WTC11 (cell line): ENCODE measurements around the gene GCK. TPM values are rescaled to one million over a fixed set of nuclear protein-coding genes. Genes with fewer than 3 reads are reported as not detected.

Experiments used
- ATAC-seq: fragments of 200-7000 bp; cut with Tn5 transposase; 2 replicates; pipeline ENCODE4 v1.10.0; 2021; ENCODE audit warnings: mild to moderate bottlenecking, moderate library complexity
- CTCF ChIA-PET: fragments of 300-600 bp; sonication (Branson Sonifier 250); formaldehyde crosslinking; loops from one replicate; lab custom pipeline; 2021; ENCODE audit warnings: antibody characterized with exemption; lab: Charles Lee
- POLR2A ChIA-PET: fragments of 350-600 bp; sonication (Branson Sonifier 250); formaldehyde crosslinking; loops from one replicate; lab custom pipeline; 2021; ENCODE audit warnings: antibody characterized with exemption; lab: Charles Lee
- DNase-seq: peaks from one replicate; pipeline ENCODE4 v3.0.0; 2021; ENCODE audit warnings: low spot score
- H3K27ac Mint-ChIP-seq: 2 replicates; pipeline ENCODE4 v1.8.0; 2021; ENCODE audit warnings: mixed read lengths
- H3K27me3 Mint-ChIP-seq: 2 replicates; pipeline ENCODE4 v1.8.0; 2021; ENCODE audit warnings: low read depth, mild to moderate bottlenecking, moderate library complexity, mixed read lengths
- H3K36me3 Mint-ChIP-seq: 2 replicates; pipeline ENCODE4 v1.8.0; 2021; ENCODE audit warnings: mixed read lengths
- H3K4me1 Mint-ChIP-seq: 2 replicates; pipeline ENCODE4 v1.8.0; 2022; ENCODE audit warnings: mixed read lengths
- H3K4me3 Mint-ChIP-seq: 2 replicates; pipeline ENCODE4 v1.8.0; 2021; ENCODE audit warnings: mild to moderate bottlenecking, moderate library complexity, mixed read lengths
- H3K9me3 Mint-ChIP-seq: 2 replicates; pipeline ENCODE4 v1.8.0; 2021; ENCODE audit warnings: mixed read lengths
- ELF4 ChIP-seq: sonication (generic); formaldehyde crosslinking; IDR thresholded peaks from 2 replicates; pipeline ENCODE4 v1.8.1; 2022; ENCODE audit warnings: low read depth, mild to moderate bottlenecking, moderate library complexity, missing genetic modification reagents
- EMX1 ChIP-seq: fragments of 250-450 bp; sonication (Bioruptor Pico); IDR thresholded peaks from 2 replicates; pipeline ENCODE4 v1.8.0; 2021; ENCODE audit warnings: mild to moderate bottlenecking
- GABPB1 ChIP-seq: sonication (generic); formaldehyde crosslinking; IDR thresholded peaks from 2 replicates; pipeline ENCODE4 v1.8.1; 2023; ENCODE audit warnings: mild to moderate bottlenecking, missing genetic modification reagents
- GRHL2 ChIP-seq: fragments of 250-450 bp; sonication (Bioruptor Pico); IDR thresholded peaks from 2 replicates; pipeline ENCODE4 v1.8.0; 2022; ENCODE audit warnings: mild to moderate bottlenecking, moderate library complexity; ENCODE audit not compliant: insufficient replicate concordance, severe bottlenecking
- GTF2I ChIP-seq: fragments of 250-450 bp; sonication (Bioruptor Pico); conservative IDR thresholded peaks from 2 replicates; pipeline ENCODE4 v1.4.0; 2021; ENCODE audit warnings: mild to moderate bottlenecking
- NR1H2 ChIP-seq: sonication (generic); formaldehyde crosslinking; IDR thresholded peaks from 2 replicates; pipeline ENCODE4 v1.9.0; 2021; ENCODE audit warnings: mild to moderate bottlenecking, moderate library complexity, missing genetic modification reagents
- NR2C2 ChIP-seq: sonication (generic); formaldehyde crosslinking; IDR thresholded peaks from 2 replicates; pipeline ENCODE4 v1.8.0; 2022; ENCODE audit warnings: mild to moderate bottlenecking, missing genetic modification reagents
- NR3C1 ChIP-seq: sonication (generic); formaldehyde crosslinking; conservative IDR thresholded peaks from 2 replicates; pipeline ENCODE4 v1.8.1; 2023; ENCODE audit warnings: low read depth, mild to moderate bottlenecking, missing genetic modification reagents
- OVOL2 ChIP-seq: fragments of 250-450 bp; sonication (Bioruptor Pico); IDR thresholded peaks from 2 replicates; pipeline ENCODE4 v1.9.0; 2021; ENCODE audit warnings: mild to moderate bottlenecking, borderline replicate concordance
- RORB ChIP-seq: fragments of 250-450 bp; sonication (Bioruptor Pico); IDR thresholded peaks from 2 replicates; pipeline ENCODE4 v1.9.0; 2021; ENCODE audit warnings: mild to moderate bottlenecking
- SOX15 ChIP-seq: fragments of 250-450 bp; sonication (Bioruptor Pico); IDR thresholded peaks from 2 replicates; pipeline ENCODE4 v1.9.0; 2021; ENCODE audit warnings: mild to moderate bottlenecking
- SP1 ChIP-seq: sonication (generic); formaldehyde crosslinking; conservative IDR thresholded peaks from 2 replicates; pipeline ENCODE4 v1.8.1; 2022; ENCODE audit warnings: missing genetic modification reagents
- TP53 ChIP-seq: sonication (generic); formaldehyde crosslinking; IDR thresholded peaks from 2 replicates; pipeline ENCODE4 v1.8.1; 2023; ENCODE audit warnings: mild to moderate bottlenecking, missing genetic modification reagents
- ZNF138 ChIP-seq: sonication (generic); formaldehyde crosslinking; conservative IDR thresholded peaks from 2 replicates; pipeline ENCODE4 v1.8.1; 2022; ENCODE audit warnings: mild to moderate bottlenecking, moderate library complexity, missing genetic modification reagents
- ZNF219 ChIP-seq: sonication (generic); formaldehyde crosslinking; IDR thresholded peaks from 2 replicates; pipeline ENCODE4 v1.8.0; 2023; ENCODE audit warnings: missing genetic modification reagents, mild to moderate bottlenecking, borderline replicate concordance
- ZNF317 ChIP-seq: sonication (generic); formaldehyde crosslinking; IDR thresholded peaks from 2 replicates; pipeline ENCODE4 v1.8.1; 2023; ENCODE audit warnings: low read depth, mild to moderate bottlenecking, moderate library complexity, missing genetic modification reagents, borderline replicate concordance
- ZNF423 ChIP-seq: fragments of 250-450 bp; sonication (Bioruptor Pico); IDR thresholded peaks from 2 replicates; pipeline ENCODE4 v2.1.2; 2022; ENCODE audit warnings: mild to moderate bottlenecking, moderate library complexity
- ZNF671 ChIP-seq: fragments of 250-450 bp; sonication (Bioruptor Pico); IDR thresholded peaks from 2 replicates; pipeline ENCODE4 v1.8.0; 2021; ENCODE audit warnings: mild to moderate bottlenecking
- total RNA-seq: library from RNA; stranded (reverse); gene quantifications from 3 replicates; pipeline ENCODE4 v1.2.3, GENCODE V29; 2021
- TF ChIP-seq, protein P1 (sequence below): fragments of 250-450 bp; sonication (Bioruptor Pico); IDR thresholded peaks from 2 replicates; pipeline ENCODE4 v1.9.0; 2021; ENCODE audit warnings: mild to moderate bottlenecking
- TF ChIP-seq, protein P2 (sequence below): sonication (generic); formaldehyde crosslinking; IDR thresholded peaks from 2 replicates; pipeline ENCODE4 v1.8.1; 2023; ENCODE audit warnings: mild to moderate bottlenecking, missing genetic modification reagents, moderate library complexity
- TF ChIP-seq, protein P3 (sequence below): sonication (generic); formaldehyde crosslinking; IDR thresholded peaks from 2 replicates; pipeline ENCODE4 v1.8.1; 2022; ENCODE audit warnings: low read depth, missing genetic modification reagents, borderline replicate concordance
- TF ChIP-seq, protein P4 (sequence below): sonication (generic); formaldehyde crosslinking; IDR thresholded peaks from 2 replicates; pipeline ENCODE4 v1.8.1; 2022; ENCODE audit warnings: mild to moderate bottlenecking, moderate library complexity, missing genetic modification reagents
- TF ChIP-seq, protein P5 (sequence below): sonication (generic); formaldehyde crosslinking; IDR thresholded peaks from 2 replicates; pipeline ENCODE4 v1.8.1; 2023; ENCODE audit warnings: mild to moderate bottlenecking, missing genetic modification reagents, moderate library complexity
- TF ChIP-seq, protein P6 (sequence below): sonication (generic); formaldehyde crosslinking; IDR thresholded peaks from 2 replicates; pipeline ENCODE4 v1.8.1; 2022; ENCODE audit warnings: mild to moderate bottlenecking, missing genetic modification reagents, moderate library complexity, borderline replicate concordance
- TF ChIP-seq, protein P7 (sequence below): fragments of 250-450 bp; sonication (Bioruptor Pico); IDR thresholded peaks from 2 replicates; pipeline ENCODE4 v1.9.0; 2021; ENCODE audit warnings: moderate library complexity, mild to moderate bottlenecking, inconsistent platforms, borderline replicate concordance
- TF ChIP-seq, protein P8 (sequence below): sonication (generic); formaldehyde crosslinking; IDR thresholded peaks from 2 replicates; pipeline ENCODE4 v1.8.0; 2023; ENCODE audit warnings: missing genetic modification reagents, mild to moderate bottlenecking, borderline replicate concordance

GCK gene
- total RNA-seq, 1 experiment from 2014 or later: 3.3 TPM

DNA sequence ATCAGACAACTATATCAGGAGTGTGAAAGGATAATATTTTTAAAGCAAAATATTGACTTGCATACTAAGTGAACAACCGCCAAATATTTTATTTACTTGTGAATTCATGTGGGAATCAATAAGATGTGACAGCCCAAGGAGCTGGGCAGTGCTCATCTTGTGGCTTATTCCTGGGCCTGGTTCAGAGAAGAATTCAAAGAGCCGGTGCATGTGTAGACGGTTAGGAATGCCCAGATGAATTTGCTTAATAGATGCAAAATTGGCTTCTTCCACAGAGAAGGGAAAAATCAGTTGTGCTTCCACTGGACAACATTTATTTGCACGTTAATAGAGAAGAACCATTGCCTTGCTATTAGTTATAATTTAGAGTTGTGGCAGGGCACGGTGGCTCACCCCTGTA, 52.5 kb downstream of the GCK start:
- Mint-ChIP-seq H3K9me3 (no peaks in the 10 kb centered on the region), H3K4me3 (no peak overlapping the region), H3K27ac (no peak overlapping the region), H3K4me1 (peaks cover 13% of the 10 kb centered on the region), H3K27me3 (peaks cover 15% of the 10 kb centered on the region), H3K36me3 (no peaks in the 10 kb centered on the region)
- ATAC-seq (no peak), DNase-seq (no peak)
- POLR2A ChIA-PET: no interaction called here
- CTCF ChIA-PET: no interaction called here
- TF ChIP-seq, protein P1, sequence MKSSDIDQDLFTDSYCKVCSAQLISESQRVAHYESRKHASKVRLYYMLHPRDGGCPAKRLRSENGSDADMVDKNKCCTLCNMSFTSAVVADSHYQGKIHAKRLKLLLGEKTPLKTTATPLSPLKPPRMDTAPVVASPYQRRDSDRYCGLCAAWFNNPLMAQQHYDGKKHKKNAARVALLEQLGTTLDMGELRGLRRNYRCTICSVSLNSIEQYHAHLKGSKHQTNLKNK (CRISPR knock-in tag): no peak
- TF ChIP-seq ZNF423 (CRISPR knock-in tag) (no peak), GTF2I (CRISPR knock-in tag) (no peak), EMX1 (no peak), ZNF219 (CRISPR knock-in tag) (no peak), GRHL2 (CRISPR knock-in tag) (no peak), ELF4 (CRISPR knock-in tag) (no peak), ZNF671 (CRISPR knock-in tag) (no peak), OVOL2 (CRISPR knock-in tag) (no peak), ZNF317 (no peak), RORB (no peak), SP1 (CRISPR knock-in tag) (no peak), NR2C2 (CRISPR knock-in tag) (no peak)
- TF ChIP-seq, protein P2, sequence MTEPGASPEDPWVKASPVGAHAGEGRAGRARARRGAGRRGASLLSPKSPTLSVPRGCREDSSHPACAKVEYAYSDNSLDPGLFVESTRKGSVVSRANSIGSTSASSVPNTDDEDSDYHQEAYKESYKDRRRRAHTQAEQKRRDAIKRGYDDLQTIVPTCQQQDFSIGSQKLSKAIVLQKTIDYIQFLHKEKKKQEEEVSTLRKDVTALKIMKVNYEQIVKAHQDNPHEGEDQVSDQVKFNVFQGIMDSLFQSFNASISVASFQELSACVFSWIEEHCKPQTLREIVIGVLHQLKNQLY: no peak
- TF ChIP-seq, protein P3, sequence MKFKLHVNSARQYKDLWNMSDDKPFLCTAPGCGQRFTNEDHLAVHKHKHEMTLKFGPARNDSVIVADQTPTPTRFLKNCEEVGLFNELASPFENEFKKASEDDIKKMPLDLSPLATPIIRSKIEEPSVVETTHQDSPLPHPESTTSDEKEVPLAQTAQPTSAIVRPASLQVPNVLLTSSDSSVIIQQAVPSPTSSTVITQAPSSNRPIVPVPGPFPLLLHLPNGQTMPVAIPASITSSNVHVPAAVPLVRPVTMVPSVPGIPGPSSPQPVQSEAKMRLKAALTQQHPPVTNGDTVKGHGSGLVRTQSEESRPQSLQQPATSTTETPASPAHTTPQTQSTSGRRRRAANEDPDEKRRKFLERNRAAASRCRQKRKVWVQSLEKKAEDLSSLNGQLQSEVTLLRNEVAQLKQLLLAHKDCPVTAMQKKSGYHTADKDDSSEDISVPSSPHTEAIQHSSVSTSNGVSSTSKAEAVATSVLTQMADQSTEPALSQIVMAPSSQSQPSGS (CRISPR knock-in tag): no peak
- TF ChIP-seq, protein P4, sequence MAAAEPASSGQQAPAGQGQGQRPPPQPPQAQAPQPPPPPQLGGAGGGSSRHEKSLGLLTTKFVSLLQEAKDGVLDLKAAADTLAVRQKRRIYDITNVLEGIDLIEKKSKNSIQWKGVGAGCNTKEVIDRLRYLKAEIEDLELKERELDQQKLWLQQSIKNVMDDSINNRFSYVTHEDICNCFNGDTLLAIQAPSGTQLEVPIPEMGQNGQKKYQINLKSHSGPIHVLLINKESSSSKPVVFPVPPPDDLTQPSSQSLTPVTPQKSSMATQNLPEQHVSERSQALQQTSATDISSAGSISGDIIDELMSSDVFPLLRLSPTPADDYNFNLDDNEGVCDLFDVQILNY (CRISPR knock-in tag): no peak
- TF ChIP-seq, protein P5, sequence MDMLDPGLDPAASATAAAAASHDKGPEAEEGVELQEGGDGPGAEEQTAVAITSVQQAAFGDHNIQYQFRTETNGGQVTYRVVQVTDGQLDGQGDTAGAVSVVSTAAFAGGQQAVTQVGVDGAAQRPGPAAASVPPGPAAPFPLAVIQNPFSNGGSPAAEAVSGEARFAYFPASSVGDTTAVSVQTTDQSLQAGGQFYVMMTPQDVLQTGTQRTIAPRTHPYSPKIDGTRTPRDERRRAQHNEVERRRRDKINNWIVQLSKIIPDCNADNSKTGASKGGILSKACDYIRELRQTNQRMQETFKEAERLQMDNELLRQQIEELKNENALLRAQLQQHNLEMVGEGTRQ (CRISPR knock-in tag): no peak
- TF ChIP-seq, protein P6, sequence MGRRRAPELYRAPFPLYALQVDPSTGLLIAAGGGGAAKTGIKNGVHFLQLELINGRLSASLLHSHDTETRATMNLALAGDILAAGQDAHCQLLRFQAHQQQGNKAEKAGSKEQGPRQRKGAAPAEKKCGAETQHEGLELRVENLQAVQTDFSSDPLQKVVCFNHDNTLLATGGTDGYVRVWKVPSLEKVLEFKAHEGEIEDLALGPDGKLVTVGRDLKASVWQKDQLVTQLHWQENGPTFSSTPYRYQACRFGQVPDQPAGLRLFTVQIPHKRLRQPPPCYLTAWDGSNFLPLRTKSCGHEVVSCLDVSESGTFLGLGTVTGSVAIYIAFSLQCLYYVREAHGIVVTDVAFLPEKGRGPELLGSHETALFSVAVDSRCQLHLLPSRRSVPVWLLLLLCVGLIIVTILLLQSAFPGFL (CRISPR knock-in tag): no peak
- TF ChIP-seq, protein P7, sequence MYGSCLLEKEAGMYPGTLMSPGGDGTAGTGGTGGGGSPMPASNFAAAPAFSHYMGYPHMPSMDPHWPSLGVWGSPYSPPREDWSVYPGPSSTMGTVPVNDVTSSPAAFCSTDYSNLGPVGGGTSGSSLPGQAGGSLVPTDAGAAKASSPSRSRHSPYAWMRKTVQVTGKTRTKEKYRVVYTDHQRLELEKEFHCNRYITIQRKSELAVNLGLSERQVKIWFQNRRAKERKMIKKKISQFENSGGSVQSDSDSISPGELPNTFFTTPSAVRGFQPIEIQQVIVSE (CRISPR knock-in tag): no peak

DNA sequence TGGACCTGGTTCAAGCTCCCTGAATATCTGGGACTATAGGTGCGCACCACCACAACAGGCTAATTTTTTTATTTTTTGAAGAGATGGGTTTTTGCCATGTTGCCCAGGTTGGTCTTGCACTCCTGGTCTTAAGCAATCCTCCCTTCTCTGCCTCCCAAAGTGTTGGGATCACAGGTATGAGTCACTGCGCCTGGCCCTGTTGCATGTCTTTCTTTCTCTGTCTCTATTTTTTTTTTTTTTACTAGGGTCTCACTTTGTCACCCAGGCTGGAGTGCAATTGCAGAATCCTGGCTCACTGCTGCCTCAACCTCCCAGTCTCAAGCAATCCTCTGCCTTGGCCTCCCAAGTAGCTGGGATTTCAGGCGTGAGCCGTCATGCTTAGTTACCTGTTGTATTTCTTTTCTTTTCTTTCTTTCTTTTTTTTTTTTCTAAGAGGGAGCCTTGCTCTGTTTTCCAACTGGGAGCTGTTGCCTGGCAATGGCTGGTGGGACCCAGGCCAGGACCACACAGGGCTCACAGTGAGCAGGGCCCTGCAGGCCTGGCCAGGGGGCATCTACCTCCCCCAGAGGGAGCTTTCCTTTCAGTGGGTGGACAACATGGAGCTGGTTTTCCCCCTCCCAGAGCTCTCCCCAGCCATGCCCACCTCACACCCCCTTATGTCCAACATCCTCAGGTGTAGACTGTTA, 54.2 kb downstream of the GCK start:
- CTCF ChIA-PET: interaction anchor here (0.5 to 1.0 kb wide), 2 partner anchors 11 to 50 kb away, joined by 3 read pairs; no protein-coding TSS in a partner anchor
- TF ChIP-seq, protein P8, sequence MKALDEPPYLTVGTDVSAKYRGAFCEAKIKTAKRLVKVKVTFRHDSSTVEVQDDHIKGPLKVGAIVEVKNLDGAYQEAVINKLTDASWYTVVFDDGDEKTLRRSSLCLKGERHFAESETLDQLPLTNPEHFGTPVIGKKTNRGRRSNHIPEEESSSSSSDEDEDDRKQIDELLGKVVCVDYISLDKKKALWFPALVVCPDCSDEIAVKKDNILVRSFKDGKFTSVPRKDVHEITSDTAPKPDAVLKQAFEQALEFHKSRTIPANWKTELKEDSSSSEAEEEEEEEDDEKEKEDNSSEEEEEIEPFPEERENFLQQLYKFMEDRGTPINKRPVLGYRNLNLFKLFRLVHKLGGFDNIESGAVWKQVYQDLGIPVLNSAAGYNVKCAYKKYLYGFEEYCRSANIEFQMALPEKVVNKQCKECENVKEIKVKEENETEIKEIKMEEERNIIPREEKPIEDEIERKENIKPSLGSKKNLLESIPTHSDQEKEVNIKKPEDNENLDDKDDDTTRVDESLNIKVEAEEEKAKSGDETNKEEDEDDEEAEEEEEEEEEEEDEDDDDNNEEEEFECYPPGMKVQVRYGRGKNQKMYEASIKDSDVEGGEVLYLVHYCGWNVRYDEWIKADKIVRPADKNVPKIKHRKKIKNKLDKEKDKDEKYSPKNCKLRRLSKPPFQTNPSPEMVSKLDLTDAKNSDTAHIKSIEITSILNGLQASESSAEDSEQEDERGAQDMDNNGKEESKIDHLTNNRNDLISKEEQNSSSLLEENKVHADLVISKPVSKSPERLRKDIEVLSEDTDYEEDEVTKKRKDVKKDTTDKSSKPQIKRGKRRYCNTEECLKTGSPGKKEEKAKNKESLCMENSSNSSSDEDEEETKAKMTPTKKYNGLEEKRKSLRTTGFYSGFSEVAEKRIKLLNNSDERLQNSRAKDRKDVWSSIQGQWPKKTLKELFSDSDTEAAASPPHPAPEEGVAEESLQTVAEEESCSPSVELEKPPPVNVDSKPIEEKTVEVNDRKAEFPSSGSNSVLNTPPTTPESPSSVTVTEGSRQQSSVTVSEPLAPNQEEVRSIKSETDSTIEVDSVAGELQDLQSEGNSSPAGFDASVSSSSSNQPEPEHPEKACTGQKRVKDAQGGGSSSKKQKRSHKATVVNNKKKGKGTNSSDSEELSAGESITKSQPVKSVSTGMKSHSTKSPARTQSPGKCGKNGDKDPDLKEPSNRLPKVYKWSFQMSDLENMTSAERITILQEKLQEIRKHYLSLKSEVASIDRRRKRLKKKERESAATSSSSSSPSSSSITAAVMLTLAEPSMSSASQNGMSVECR (CRISPR knock-in tag): no peak
- TF ChIP-seq NR1H2 (CRISPR knock-in tag): no peak
- no peak for TF ChIP-seq NR3C1 (CRISPR knock-in tag)
- TF ChIP-seq SOX15 (CRISPR knock-in tag): no peak
- TF ChIP-seq ZNF138 (CRISPR knock-in tag): no peak
- no peak for TF ChIP-seq GABPB1 (CRISPR knock-in tag)
- TF ChIP-seq TP53 (CRISPR knock-in tag): no peak

More for the DNA sequence above, 54.2 kb downstream of the GCK start:
- no peak for DNase-seq
- POLR2A ChIA-PET: no interaction called here
- H3K27me3 Mint-ChIP-seq: peaks cover 24% of the 10 kb centered on the region
- H3K9me3 Mint-ChIP-seq: no peaks in the 10 kb centered on the region
- H3K27ac Mint-ChIP-seq: no peak overlapping the region
- peaks cover 18% of the 10 kb centered on the region for H3K4me1 Mint-ChIP-seq
- ATAC-seq: no peak
- no peak overlapping the region for H3K4me3 Mint-ChIP-seq
- H3K36me3 Mint-ChIP-seq: no peaks in the 10 kb centered on the region
